PFSK-1 (cell line): Measurements from ENCODE around the gene STX12.

ENCODE experiments used
- FOXP2 ChIP-seq: optimal IDR thresholded peaks from 2 replicates; pipeline ENCODE3; 2011; ENCODE audit warnings: borderline replicate concordance, control low read depth, inconsistent platforms; ENCODE audit not compliant: insufficient read depth; ENCODE audit errors: extremely low read length, extremely low read depth
- POLR2AphosphoS5 ChIP-seq: IDR thresholded peaks from 2 replicates; pipeline ENCODE4 v1.6.1; 2012; ENCODE audit warnings: low read depth, mild to moderate bottlenecking, control low read depth, low read length, moderate library complexity
- REST ChIP-seq, 2 experiments: IDR thresholded peaks; 2 replicates each; pipeline versions ENCODE4 v1.6.1 to v1.8.0; 2011 to 2012; ENCODE audit warnings: low read depth in 2 of 2, low read length in 2 of 2, control low read depth in 1 of 2, inconsistent platforms in 1 of 2, mild to moderate bottlenecking in 1 of 2, moderate library complexity in 1 of 2; ENCODE audit not compliant: insufficient read depth in 1 of 2
- SIN3A ChIP-seq: IDR thresholded peaks from 2 replicates; pipeline ENCODE4 v1.6.1; 2012; ENCODE audit warnings: mild to moderate bottlenecking, low read length, moderate library complexity, borderline replicate concordance; ENCODE audit not compliant: insufficient read depth
- TAF1 ChIP-seq: IDR thresholded peaks from 2 replicates; pipeline ENCODE4 v1.6.1; 2012; ENCODE audit warnings: low read length, control low read depth, borderline replicate concordance; ENCODE audit not compliant: insufficient read depth

Gene STX12

GRCh38 chr1:27763358-27763757 lies 9.7 kb upstream of the STX12 start:
- no peak for TF ChIP-seq SIN3A
- no peak for TF ChIP-seq POLR2AphosphoS5
- TF ChIP-seq FOXP2 = no peak
- no peak for TF ChIP-seq REST (IDR thresholded peaks at IDR 0.05; ENCODE audit: insufficient read depth in 1 of 2, low read depth in 2 of 2, low read length in 2 of 2)
- no peak for TF ChIP-seq TAF1

- no peak for TF ChIP-seq FOXP2
- no peak for TF ChIP-seq SIN3A
- no peak for TF ChIP-seq REST (IDR thresholded peaks at IDR 0.05; ENCODE audit: insufficient read depth in 1 of 2, low read depth in 2 of 2, low read length in 2 of 2)
- TF ChIP-seq TAF1 = no peak
- no peak for TF ChIP-seq POLR2AphosphoS5
Observed at GRCh38 chr1:27770293-27770830, 2.7 kb upstream of the STX12 start.

GRCh38 chr1:27772036-27772931 lies 735 bp upstream of the STX12 start:
- TF ChIP-seq FOXP2 = no peak
- no peak for TF ChIP-seq POLR2AphosphoS5
- TF ChIP-seq SIN3A = no peak
- no peak for TF ChIP-seq TAF1
- no peak for TF ChIP-seq REST (IDR thresholded peaks at IDR 0.05; ENCODE audit: insufficient read depth in 1 of 2, low read depth in 2 of 2, low read length in 2 of 2)

GRCh38 chr1:27773826-27774445 lies 917 bp downstream of the STX12 start:
- TF ChIP-seq SIN3A = no peak

GRCh38 chr1:27774654-27775053 lies 1.6 kb downstream of the STX12 start:
- no peak for TF ChIP-seq REST (IDR thresholded peaks at IDR 0.05; ENCODE audit: insufficient read depth in 1 of 2, low read depth in 2 of 2, low read length in 2 of 2)
- no peak for TF ChIP-seq POLR2AphosphoS5
- TF ChIP-seq SIN3A = no peak
- TF ChIP-seq TAF1 = no peak
- no peak for TF ChIP-seq FOXP2
